PFSK-1 (cell line): ENCODE results near the gene TTC16.

ENCODE experiments used
- FOXP2 ChIP-seq: optimal IDR thresholded peaks from 2 replicates; pipeline ENCODE3; 2011; ENCODE audit warnings: borderline replicate concordance, control low read depth, inconsistent platforms; ENCODE audit not compliant: insufficient read depth; ENCODE audit errors: extremely low read length, extremely low read depth
- POLR2AphosphoS5 ChIP-seq: IDR thresholded peaks from 2 replicates; pipeline ENCODE4 v1.6.1; 2012; ENCODE audit warnings: low read depth, mild to moderate bottlenecking, control low read depth, low read length, moderate library complexity
- TAF1 ChIP-seq: IDR thresholded peaks from 2 replicates; pipeline ENCODE4 v1.6.1; 2012; ENCODE audit warnings: low read length, control low read depth, borderline replicate concordance; ENCODE audit not compliant: insufficient read depth
- TF ChIP-seq, protein P1 (sequence below), 2 experiments: IDR thresholded peaks; 2 replicates each; pipeline versions ENCODE4 v1.6.1 to v1.8.0; 2011 to 2012; ENCODE audit warnings: low read depth in 2 of 2, low read length in 2 of 2, control low read depth in 1 of 2, inconsistent platforms in 1 of 2, mild to moderate bottlenecking in 1 of 2, moderate library complexity in 1 of 2; ENCODE audit not compliant: insufficient read depth in 1 of 2

DNA sequence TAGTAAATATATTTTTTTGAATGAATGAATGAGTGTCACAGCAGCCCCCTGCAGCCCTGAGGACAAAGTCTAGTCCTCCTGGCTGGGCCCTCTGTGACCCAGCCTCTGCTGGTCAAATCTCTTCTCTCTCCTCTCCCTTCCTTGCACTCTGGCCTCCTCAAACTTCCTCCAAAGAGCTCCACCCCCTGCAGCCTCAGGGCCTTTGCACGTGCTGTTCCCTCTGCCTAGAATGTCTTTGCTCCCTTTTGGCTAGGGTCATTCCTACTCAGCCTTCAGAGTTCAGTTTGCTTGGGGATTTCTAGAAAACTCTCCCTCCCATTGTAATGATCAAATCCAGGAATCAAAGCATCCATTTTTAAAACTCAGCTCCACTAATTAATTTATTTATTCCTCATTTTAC is 49.5 kb downstream of the TTC16 start:
- TF ChIP-seq POLR2AphosphoS5 (no peak), FOXP2 (no peak), TAF1 (no peak)
- TF ChIP-seq, protein P1, sequence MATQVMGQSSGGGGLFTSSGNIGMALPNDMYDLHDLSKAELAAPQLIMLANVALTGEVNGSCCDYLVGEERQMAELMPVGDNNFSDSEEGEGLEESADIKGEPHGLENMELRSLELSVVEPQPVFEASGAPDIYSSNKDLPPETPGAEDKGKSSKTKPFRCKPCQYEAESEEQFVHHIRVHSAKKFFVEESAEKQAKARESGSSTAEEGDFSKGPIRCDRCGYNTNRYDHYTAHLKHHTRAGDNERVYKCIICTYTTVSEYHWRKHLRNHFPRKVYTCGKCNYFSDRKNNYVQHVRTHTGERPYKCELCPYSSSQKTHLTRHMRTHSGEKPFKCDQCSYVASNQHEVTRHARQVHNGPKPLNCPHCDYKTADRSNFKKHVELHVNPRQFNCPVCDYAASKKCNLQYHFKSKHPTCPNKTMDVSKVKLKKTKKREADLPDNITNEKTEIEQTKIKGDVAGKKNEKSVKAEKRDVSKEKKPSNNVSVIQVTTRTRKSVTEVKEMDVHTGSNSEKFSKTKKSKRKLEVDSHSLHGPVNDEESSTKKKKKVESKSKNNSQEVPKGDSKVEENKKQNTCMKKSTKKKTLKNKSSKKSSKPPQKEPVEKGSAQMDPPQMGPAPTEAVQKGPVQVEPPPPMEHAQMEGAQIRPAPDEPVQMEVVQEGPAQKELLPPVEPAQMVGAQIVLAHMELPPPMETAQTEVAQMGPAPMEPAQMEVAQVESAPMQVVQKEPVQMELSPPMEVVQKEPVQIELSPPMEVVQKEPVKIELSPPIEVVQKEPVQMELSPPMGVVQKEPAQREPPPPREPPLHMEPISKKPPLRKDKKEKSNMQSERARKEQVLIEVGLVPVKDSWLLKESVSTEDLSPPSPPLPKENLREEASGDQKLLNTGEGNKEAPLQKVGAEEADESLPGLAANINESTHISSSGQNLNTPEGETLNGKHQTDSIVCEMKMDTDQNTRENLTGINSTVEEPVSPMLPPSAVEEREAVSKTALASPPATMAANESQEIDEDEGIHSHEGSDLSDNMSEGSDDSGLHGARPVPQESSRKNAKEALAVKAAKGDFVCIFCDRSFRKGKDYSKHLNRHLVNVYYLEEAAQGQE (IDR thresholded peaks at IDR 0.05; ENCODE audit: insufficient read depth in 1 of 2, low read depth in 2 of 2, low read length in 2 of 2) = no peak
